Ishikawa (cell line): Measurements from ENCODE around the gene ARHGAP8.

Experiments
- EGR1 ChIP-seq: IDR thresholded peaks from 2 replicates; pipeline ENCODE4 v1.6.1; 2012
- RAD21 ChIP-seq: IDR thresholded peaks from 2 replicates; pipeline ENCODE4 v1.6.1; 2012; ENCODE audit warnings: low read depth
- REST ChIP-seq: IDR thresholded peaks from 2 replicates; pipeline ENCODE4 v1.6.1; 2012; ENCODE audit warnings: low read depth, mild to moderate bottlenecking

- TF ChIP-seq RAD21 (no peak), EGR1 (no peak), REST (no peak)
These were observed 69.5 kb downstream of the ARHGAP8 start for GRCh38 chr22:44821741-44822475.
